Iris pigment epithelial cell (primary cell): Measurements from ENCODE around the gene SNAPIN.

Experiments used
- DNase-seq: peaks from one replicate; pipeline ENCODE4 v3.0.0-alpha.2; 2011; ENCODE audit warnings: low read depth

The SNAPIN gene, protein sequence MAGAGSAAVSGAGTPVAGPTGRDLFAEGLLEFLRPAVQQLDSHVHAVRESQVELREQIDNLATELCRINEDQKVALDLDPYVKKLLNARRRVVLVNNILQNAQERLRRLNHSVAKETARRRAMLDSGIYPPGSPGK

DNA sequence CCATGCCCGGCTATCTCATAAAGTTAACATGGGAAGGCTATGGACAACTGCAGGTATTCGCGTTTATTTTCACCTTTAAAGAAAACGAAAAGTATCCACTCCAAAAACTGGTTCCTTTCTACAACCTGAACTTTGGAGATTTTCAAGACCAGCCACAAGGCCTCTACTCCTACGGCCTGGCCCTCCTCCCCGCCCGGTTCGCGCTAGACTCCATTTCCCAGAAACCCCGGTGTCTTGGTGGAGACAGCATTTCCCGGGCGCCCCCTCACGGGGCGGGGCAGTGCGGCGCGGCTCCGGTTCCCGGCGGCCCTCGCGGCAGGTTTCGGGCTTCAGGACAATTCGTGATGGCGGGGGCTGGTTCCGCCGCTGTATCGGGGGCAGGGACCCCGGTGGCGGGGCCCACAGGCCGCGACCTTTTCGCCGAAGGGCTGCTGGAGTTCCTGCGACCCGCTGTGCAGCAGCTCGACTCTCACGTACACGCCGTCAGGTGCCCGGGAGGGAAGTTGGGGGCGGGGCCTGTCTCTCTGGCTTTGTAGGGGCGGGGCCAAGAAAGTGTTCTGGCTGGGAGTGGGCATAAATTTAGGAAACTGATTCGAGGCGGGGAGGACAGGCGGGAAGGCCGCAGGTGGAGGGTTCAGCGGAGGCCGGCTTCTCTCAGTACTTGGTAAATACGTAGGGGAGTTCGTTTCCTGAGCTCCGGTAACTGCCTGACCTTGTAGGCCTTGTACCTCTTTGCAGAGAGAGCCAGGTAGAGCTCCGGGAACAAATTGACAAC is at the start of gene SNAPIN:
SNAPIN (plus strand) TSS at position 304 of the 775 bp plus-strand sequence; CDS start at position 345, 41 bp downstream.
- peak; percentile 86 for DNase-seq

DNA sequence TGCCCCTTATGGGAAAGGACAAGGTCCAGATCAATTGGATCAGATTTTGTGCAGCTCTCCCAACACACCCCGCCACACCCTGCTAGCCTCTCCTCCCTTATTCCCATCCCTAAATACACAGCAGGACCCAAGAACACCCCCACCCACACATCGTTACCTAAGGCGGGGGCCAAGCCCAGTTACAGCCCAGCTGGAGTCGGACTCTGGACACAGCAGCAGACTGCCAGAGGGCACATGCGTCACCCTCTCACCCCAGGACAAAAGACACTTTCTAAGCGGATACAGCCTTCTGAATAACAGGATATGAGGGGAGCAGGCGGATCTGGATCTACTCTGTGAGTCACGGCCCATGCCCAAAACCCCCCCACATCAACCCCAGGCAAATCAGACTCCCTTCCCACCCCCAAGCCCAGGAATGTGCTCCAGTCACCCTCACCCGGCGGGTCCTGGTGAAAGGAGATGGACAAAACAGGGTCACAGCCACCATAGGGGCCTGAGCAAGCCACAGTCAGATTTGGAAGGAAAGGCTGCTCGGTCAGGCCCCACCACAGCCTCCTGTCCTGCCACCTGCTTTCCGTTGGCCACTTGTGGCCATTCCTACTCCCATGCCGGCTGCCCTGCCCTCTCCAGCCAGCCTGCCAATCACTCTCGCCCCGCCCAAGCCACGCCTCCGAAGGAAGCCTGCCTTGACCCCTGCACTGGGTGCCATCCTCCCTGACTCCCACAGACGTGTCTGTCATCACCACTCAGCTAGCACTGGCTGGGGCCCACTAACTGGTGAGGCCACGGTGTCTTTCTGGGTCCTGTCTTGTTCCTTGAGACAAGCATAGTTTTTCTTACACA is 49.5 kb upstream of the SNAPIN start:
- DNase-seq = peak; percentile 94

DNA sequence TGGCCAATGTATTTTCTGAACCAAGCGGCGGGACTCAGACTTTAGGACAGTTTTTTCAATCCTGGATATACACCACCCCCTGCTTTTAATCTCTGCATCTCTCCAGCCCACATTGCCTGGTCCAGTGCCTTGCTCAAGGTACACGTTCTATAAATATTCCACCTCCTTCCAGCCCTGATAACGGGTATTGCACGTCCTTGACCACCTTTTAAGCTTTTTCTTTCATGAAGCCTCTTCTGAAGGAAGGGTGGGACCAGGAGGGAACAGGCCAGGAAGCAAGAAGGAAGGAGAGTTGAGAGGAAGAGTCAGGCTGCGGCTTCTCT is 49.0 kb upstream of the SNAPIN start:
- no peak for DNase-seq

DNA sequence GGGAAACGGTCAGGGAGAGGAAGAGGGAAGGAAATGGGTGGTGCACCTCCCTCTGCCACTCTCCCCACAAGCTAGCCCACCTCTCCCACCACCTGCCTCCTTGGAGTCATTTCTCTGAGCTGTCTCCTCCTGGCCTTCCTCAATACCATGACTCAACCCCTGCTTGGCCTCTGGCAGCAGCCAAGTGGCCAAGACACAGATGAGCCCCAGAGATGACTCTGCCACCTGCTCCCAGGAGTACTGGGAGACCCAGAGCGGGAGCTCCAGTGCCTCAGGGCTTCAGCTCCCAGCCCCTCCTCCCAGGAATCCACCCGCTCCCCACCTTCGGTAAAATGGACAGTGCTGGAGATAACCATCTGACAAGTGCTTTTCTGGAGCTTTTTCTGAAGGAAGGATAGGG is 48.2 kb upstream of the SNAPIN start:
- DNase-seq = peak; percentile 41

DNA sequence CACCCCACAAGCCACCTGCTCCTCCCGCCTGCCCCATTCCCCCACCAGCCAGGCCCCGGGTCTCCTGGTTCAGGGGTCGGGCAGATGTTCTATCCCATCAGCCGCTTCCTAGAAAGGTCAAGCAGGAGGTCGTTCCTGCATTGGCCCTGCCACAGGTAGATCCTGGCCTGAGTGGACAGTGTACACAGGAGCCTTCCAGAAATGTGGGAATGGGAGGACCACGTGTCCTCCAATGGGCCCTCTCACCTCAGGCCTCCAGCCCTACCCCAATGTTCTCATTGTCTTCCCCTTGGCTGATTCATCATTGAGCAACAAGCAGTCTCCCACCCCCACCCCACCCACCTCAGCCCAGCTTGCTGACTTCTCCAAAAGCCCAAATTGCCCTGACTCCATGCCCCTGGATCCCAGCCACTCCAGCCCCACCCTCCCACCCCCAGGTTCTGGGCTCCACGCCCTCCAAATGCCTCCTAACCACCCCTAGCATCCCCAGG is 47.6 kb upstream of the SNAPIN start:
- DNase-seq = peak; percentile 48

DNA sequence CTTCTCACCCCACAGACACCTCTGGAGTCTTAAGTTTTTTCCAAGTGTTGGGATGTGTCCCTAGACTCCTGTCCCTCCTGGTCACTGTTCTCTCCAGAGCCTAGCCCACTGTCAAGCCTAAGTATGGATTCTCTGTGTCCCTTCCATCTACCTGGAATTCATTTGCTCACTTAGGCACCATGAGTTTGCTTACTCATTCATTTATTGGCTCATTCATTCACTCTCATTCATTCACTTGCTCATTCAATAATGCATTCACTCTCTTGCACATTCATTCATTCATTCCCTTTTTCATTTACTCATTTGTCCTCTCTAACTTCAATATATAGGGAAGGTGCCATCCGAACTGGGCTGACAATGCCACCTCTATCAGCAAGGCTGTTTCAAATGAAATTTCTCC is 47.1 kb upstream of the SNAPIN start:
- no peak for DNase-seq

DNA sequence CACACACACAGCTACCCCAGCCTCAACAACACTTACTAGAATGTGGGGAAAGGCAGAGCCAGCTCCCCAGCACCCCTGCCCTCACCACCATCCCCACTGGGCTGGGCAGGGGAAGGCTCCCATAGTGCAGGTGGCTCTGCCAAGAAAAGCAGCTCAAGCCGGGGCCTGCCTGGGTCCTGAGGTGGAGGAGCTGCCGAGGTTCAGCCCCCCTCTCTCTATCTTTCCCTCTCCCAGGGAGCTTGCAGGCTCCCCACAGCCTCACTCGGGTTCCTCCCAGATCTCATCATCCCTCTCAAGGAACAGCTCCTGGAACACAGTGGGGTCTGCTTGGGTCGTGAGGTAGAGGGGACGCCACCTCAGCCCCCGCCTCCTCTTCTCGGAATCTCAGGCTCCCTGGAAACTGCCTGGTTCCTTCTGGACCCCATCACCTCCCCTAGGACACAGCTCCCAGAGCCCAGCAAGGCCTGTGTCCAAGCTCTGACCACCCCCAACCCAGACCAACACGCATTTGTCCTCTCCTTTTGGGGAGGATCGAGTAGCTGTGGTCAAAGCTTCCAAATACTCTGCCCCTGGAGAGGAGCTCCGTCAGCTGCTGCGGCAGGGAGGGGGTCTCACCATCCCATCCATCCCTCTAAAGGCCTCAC is 46.3 kb upstream of the SNAPIN start:
- DNase-seq = no peak

DNA sequence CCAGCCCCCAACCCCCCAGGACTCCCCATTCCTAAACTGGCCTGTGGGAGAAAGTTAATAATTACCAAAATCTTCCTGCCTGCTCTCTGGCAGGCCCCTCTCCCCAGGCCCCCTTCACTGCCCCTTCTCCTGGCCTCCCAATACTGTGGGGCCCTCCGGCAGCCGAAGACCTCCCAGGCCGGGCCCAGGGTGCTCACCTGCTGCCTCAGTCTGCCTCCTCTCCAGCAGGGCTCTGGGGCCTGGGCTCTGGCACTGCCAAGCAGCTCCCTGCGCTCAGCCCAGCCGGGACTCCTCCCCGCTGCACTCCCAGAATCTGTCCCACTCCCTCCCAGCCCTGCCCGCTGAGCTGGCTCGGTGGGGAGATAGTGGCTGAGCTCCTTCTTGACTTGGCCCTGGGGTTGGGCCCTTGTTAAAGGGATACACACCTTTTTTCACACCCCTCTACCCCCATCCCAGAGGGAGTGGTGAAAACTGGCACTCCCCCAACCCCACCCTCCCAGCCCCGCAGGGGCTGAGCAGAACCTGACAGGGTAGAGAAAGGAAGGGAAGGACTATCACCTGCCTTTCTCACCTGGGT is 45.7 kb upstream of the SNAPIN start, which contains the start of gene S100A16:
S100A16 (minus strand) TSS at position 383 of the 577 bp plus-strand sequence. CDS start 4,986 bp downstream, outside the sequence.
- peak; percentile 56 for DNase-seq

DNA sequence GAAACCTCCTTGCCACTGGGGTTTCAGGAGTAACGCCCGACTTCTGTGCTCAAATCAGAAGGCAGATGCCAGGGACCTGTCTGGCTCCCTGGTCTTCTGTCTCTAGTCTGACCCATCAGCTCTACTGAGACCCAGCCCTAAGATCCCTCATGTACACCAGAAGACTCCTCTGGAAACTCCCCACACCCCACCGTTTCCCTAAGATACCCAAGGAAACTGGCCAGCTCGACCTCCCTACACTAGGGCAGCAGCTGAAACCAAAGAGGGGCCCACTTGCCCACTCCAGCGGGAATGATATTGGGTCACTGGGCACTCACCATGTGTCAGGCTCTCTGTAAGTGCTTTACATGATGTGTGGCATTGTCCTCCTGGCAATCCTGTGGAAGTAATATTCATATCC is 45.1 kb upstream of the SNAPIN start:
- DNase-seq = no peak

DNA sequence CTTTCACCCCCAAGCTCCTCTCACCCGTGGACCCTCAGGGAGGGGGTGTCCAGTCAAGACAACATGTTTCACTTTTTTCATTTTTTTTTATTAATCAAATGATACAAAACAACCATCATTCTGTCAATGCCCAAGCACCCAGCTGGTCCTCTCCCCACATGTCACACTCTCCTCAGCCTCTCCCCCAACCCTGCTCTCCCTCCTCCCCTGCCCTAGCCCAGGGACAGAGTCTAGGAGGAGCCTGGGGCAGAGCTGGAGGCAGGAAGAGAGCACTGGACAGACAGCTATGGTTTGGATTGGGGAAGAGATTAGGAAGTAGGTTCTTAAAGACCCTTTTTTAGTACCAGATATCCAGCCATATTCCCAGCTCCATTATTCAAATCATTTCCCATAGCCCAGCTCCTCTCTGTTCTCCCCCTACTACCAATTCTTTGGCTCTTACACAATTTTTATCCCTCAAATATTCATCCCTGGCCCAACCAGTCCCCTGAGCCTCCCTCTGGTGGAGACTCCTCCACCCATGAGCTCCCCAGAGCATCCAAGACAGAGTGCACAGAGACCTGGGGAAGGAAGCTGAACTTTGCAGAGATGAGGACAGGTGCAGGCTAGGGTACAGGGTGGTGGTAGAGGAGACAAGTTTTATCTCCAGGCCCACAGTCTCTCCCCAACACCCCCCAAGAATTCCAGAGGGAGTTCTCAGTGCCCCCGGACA is 44.2 kb upstream of the SNAPIN start:
- DNase-seq = no peak

DNA sequence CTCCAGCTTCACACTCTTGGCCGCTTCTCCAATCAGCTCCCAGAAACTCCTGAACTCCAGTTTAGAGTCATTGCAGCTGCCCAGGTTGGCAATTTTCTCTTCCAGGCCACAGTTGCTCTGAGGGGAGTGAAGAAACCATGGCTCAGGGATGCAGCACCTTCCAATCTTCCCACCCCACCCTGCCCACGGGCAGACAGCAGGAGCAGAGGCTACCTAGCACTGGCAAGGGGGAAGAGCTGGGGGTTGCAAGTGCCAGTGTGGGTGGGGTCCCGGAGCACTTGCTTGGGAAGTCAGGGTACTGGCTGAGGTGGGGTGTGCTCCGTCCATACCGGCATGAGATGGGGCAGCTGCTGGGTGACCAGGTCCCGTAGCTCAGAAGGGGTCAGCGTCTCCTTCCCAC is 43.6 kb upstream of the SNAPIN start:
- no peak for DNase-seq

DNA sequence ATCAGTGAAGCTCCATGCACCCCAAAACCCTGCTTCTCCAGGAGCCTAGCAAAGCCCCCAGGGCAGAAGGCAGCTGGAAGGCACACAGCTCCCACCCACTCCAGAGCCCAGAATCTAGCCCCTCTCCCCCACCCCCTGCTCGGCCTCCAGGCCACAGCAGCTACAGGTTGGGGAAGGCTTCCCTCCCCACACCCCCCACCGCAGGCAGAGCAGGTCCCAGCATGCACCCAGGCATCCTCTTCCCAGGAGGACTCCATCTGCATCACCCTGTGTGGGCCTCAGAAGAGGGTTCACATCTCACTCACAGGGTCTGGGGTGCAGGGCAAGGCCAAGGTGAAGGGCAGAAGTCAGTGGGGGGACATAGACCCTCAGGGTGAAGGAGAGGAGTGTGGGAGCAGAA is 43.1 kb upstream of the SNAPIN start:
- DNase-seq = no peak

DNA sequence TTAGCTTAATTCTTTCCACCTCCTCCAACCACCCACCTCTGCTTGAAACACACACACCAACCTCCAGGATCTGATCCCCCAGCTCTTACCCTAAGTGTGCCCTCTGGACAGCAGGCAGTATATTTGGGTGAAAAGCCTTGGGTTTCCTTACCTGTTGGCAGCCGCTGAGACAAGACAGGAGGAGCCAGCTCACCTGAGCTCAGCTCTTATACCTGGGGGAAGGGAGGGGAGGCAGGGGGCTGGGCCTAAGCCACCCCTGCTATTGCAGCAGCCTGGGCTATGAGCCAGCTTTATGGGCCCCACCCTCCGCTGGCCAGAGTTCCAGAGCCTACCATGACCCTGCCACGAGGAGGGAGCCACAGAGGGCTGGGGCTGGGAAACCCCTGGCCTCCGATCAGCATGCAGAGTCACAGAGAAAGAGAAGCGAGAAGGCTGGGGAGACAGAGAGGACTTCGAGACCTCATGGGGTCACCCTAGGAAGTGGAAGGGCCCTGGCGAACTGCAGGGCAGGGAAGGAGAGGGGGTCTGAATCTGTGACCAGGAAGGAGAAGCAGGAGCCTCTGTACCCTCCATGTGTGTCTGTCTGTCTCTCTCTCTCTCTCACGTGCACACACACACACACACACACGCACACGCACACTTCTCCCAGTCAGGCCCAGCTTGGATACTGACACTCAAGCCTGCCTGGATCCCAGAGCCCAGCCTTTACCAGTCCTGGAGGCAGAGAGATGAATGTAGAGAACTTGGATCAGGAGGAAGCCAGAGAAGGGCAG is 42.2 kb upstream of the SNAPIN start, which contains the start of gene S100A14:
S100A14 (minus strand) TSS at position 182 of the 773 bp plus-strand sequence. CDS start 467 bp downstream, outside the sequence.
- DNase-seq = no peak

DNA sequence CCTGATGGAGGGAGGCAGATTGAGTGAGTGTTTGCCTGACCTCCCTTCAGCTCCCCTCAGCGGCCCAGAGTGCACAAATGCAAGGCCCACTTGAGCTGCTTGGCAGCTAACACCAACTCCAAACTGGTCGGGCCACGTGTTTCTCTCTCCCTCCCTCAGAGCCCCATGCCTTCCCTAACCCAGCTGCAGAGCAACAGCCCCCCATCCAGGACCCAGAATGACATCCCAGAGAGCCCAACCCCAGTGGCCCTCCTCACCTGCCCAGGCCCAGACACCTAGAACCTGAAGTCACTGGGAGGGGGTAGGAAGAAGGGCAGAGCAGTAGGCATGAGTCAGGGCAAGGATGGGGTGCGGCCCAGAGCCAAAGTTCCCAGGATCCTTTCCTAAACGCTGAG is 41.6 kb upstream of the SNAPIN start:
- no peak for DNase-seq

DNA sequence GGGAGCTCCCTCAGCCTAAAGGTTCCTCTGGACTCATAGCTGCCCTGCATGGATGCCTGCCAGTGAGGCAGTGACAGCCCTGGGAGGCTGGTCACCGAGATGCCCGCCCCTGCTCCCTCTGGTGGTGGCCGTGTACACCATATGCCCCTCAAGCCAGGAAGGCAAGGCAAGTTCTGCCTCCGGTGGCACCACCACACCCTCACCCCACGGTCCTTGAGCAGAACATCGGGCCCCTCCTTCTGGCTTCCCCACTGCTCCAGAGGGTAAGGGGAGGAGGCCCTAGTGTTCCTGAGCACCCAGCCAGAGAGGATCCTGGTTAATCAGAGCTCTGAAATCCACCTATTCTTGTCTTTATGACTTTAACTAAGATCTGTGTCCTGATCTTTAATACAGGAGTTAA is 40.8 kb upstream of the SNAPIN start:
- DNase-seq = no peak

DNA sequence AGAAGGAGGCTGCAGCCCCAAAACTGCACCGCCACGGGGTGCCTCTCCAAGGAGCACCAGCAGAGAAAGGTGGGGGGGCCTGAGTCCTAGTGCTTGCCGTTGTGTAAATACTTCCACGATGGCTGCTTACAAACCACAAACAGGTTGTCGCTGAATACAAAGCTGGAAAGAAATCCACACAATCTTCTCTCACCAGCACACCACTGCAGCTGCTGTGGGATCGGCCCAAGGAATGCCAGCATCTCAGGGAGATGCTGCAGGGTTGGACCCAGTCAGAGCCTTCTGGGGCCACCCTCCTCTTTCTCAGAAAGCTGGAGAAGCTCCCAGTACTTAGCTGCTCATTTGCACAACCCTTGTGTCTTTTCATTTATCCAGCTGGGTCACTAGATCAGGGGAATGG is 39.3 kb upstream of the SNAPIN start:
- DNase-seq = no peak

DNA sequence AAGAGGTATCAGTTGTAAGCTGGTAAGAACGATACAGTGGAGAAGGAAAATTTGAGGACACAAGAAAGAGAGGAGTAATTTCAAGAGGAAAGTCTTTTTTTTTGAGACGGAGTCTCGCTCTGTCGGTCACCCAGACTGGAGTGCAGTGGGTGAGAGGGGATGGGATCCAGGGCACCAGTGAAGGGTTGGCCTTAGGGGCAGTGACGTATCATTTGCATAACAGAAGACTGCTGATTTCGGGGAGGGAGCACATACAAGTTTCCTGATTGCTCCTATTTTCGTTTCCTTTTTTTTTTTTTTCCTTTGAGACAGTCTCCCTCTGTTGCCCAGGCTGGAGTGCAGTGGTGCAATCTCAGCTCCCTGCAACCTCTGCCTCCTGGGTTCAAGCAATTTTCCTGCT is 35.4 kb upstream of the SNAPIN start:
- DNase-seq = no peak

DNA sequence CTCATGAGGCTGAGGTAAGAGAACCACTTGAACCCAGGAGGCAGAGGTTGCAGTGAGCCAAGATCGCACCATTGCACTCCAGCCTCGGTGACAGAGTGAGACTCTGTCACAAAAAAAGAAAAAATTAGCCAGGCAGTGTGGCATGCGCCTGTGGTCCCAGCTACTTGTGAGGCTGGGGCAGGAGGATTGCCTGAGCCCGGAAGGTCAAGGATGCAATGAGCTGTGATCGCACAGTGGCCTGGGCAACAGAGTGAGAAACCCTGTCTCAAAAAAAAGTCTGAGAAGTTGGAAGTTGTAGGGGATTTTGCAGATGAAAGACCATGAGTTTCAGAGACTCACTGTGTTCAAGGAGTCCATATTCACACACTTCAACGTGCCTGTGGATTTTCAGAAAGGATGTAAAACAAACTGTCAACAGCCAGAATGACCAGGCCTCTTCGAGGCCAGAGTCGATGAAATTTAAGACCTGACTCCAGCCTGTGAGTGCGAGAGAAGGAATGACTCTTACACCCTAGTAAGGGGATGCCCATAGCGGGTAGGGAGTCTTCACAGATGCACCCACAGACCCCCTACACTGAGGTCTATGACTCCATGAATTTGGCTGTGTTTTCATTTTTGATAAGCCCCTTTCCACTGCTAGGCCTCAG is 33.4 kb upstream of the SNAPIN start:
- DNase-seq = no peak

DNA sequence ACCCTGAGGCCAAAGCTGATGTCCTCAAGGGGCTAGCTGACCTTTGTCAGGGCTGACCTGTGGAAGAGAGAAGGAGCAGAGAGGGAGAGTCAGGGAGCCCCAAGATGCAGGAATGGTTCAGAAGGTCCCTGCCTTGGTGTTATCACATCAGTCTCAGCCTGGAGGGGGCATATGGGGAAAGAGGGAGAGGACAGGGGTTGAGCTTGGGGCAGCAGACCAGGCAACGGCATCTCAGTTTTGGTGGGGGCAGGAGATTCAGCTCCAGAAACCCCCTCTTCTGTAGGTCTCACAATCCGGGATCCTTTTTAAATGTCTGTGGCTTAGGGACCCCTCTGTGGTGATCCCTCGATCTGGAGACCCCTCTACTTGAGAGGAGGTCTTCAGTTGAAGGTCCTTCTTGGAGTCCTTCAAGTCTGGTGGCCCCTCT is 32.0 kb upstream of the SNAPIN start:
- DNase-seq = no peak
